Vagina (tissue), 2 donors: ENCODE measurements around the gene DLG2.

Experiments
- POLR2A ChIP-seq, 2 donors: fragments of 450-650 bp; IDR thresholded peaks; one replicate each; pipeline ENCODE4 v1.6.1; 2017; ENCODE audit warnings: antibody characterized with exemption in 2 of 2, mild to moderate bottlenecking in 2 of 2, moderate library complexity in 2 of 2
- POLR2AphosphoS5 ChIP-seq, 2 donors: sonication (generic); formaldehyde crosslinking; IDR thresholded peaks; one replicate each; pipeline ENCODE4 v1.9.0; 2017; ENCODE audit warnings: antibody characterized with exemption in 2 of 2, mild to moderate bottlenecking in 2 of 2, low read depth in 1 of 2; ENCODE audit not compliant: insufficient read depth in 1 of 2
- TF ChIP-seq, protein P1 (sequence below), 3 experiments: fragments of 450-650 bp in 2 of 3; fragments of 200-600 bp in 1 of 3; sonication (generic) in 1 of 3; IDR thresholded peaks; one replicate each; pipeline ENCODE4 v1.5.1; 2017 to 2019; ENCODE audit warnings: antibody characterized with exemption in 3 of 3, mild to moderate bottlenecking in 2 of 3, moderate library complexity in 2 of 3

DNA sequence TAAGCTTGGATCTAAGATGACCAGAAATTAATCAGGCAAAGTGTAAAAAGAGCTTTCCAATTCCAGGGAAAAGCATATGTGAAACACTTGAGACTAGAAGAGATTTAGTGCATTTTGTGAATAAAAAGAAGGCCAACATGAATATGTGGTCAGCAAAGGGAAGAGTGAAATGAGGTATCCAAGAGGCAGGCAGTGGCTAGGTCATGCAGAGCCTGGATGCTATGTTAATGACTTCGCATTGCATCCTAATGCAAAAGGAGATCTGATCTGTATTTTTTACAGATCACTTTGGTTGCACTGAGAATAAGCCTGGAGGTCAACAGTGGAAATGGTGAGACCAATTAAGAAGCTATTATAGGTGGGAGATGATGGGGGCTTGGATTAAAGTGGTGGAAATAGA, 1699.7 kb downstream of the DLG2 start:
- TF ChIP-seq POLR2A (IDR thresholded peaks at IDR 0.05), result no peak
- TF ChIP-seq, protein P1, sequence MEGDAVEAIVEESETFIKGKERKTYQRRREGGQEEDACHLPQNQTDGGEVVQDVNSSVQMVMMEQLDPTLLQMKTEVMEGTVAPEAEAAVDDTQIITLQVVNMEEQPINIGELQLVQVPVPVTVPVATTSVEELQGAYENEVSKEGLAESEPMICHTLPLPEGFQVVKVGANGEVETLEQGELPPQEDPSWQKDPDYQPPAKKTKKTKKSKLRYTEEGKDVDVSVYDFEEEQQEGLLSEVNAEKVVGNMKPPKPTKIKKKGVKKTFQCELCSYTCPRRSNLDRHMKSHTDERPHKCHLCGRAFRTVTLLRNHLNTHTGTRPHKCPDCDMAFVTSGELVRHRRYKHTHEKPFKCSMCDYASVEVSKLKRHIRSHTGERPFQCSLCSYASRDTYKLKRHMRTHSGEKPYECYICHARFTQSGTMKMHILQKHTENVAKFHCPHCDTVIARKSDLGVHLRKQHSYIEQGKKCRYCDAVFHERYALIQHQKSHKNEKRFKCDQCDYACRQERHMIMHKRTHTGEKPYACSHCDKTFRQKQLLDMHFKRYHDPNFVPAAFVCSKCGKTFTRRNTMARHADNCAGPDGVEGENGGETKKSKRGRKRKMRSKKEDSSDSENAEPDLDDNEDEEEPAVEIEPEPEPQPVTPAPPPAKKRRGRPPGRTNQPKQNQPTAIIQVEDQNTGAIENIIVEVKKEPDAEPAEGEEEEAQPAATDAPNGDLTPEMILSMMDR (IDR thresholded peaks at IDR 0.05), result no peak
- TF ChIP-seq POLR2AphosphoS5 (IDR thresholded peaks at IDR 0.05; ENCODE audit: insufficient read depth in 1 of 2, low read depth in 1 of 2), result no peak
